GM19240 (cell line): ENCODE data around the gene AP3M1.

Experiments used
- DNase-seq: peaks from one replicate; pipeline ENCODE4 v3.0.0; 2011; ENCODE audit warnings: low spot score; ENCODE audit not compliant: insufficient read length

Gene AP3M1

DNA sequence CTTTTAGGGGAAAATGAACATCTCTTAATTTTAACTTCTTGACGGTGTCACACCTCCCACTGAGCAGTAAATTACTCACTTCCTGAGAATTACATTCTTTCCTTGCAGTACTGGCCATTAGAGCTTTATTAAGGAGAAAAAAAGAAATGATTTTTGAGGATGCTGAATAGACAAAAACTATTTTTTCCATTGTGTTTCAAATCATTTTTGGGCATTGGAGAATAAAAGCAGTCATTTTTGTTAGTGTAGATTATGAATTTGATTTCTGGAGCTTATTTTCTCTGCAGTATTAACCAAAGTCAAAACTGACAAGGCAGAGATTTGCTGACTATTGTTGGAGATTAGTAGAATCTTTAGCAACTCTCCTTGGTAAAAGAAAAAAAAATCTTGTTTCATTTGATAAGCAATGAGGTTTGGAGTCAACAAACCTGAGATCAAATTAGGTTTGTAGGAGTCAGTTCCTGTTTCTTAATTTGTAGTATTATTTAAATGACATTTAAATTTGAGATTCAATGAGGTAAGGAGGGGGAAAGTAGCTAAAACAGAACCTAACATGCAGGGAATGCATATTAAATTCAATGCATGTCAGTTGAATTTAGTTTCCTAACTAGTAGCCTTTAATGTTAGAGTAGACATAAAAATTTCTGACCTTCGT lies 70.6 kb downstream of the AP3M1 start:
- DNase-seq = no peak

DNA sequence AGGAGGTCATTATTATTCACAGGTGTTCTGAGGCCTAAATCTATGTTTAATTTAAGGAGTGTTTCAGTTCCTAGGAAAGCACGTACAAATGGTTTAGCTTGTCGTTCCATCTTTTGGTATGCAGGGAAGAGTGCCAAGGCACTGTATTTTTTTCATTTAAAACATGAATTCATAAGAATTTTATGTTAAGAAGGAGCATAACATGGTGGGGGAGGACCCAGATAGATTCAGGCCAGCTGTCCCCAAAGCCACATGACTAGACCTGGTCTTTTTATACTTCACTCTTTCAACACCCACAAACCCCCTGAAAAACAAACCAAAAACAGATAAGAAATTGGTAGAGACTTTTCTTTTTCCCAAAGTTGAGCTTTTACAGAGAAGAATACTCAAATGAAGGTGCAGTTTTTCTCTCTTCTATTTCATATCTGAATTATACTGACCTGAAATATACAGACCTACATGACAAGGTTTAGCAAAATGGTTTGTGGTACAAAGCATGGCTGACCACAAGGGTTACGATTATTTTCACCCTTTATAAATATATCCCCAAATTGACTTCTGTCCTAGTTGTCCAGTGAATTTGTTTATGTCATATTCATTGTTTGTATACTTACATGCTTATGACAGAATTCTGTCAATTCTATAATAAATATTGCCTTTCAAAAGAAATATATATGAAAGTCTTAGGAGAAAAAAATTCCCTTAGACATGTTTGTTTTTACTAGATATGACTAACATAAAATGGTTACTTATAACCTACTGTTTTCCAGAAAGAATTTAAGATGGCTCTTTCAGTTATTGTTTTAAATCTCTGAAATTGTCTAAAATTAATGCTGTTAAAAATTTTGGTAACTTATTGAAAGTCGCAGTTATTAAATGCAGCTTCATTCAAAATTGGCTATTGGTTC lies 71.3 kb downstream of the AP3M1 start:
- DNase-seq = no peak

- DNase-seq = no peak
These were observed 72.6 kb downstream of the AP3M1 start for GRCh38 chr10:74078037-74078436.

DNA sequence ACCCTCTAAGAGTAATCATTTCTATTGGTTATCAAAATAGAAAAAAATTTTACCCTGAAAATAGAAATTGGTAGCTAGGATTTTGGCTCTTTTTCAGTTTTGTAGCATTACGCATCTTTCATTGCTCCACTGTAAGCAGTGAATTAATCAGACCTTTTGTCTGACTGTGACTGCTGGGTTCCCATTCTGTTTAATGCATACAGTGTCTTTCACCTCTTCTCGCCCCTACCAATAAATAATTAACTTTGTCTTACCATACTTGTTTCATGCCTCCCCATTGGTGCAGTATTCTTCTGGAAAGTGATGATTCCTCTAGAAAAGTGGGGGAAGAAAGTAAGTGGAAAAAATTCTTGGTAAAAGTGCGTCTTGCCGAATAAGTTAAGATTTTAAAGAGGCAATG lies 73.2 kb downstream of the AP3M1 start:
- DNase-seq = no peak

- no peak for DNase-seq
These were observed 73.7 kb downstream of the AP3M1 start for GRCh38 chr10:74076961-74077360.

DNA sequence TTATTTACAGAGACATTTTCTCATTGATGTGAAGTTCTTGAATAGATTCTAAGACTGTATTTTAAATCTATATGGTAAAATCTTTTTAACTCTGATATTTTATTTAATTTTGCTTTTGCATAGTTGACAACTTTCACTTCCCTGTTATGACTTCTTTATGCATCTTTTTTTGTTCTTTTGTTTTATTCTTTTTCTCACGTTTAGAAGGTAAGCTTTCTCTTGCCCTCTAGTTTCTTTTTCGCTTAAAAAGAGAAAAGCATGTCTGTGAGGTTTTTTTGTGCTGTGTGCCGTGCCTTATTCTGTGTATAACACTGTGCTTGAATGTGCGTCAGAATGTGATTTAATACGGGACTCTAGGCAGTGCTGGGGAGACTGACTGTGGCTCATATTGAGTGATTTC lies 74.7 kb downstream of the AP3M1 start:
- DNase-seq = no peak

- DNase-seq = no peak
These were observed 78.1 kb downstream of the AP3M1 start for GRCh38 chr10:74072503-74072902.

GRCh38 chr10:74071157-74071556 lies 79.5 kb downstream of the AP3M1 start:
- no peak for DNase-seq
